MM.1S (cell line): ENCODE results near the gene LRMDA.

Experiments
- DNase-seq: peaks from one replicate; pipeline ENCODE4 v3.0.0-alpha.2; 2015
- H2AFZ ChIP-seq: fragments of 300-600 bp; sonication (generic); 2 replicates; pipeline ENCODE4 v1.6.0; 2016; ENCODE audit warnings: antibody characterized with exemption, low read length
- H3F3A ChIP-seq: fragments of 300-600 bp; sonication (generic); 2 replicates; pipeline ENCODE4 v1.6.1; 2016; ENCODE audit warnings: mild to moderate bottlenecking, antibody characterized with exemption, low read length, moderate library complexity, mixed read lengths; ENCODE audit not compliant: insufficient read depth
- H3K27ac ChIP-seq: fragments of 300-600 bp; sonication (generic); 2 replicates; pipeline ENCODE4 v1.5.1; 2016; ENCODE audit warnings: mild to moderate bottlenecking, low read length
- H3K27me3 ChIP-seq: fragments of 300-600 bp; sonication (generic); replicated peaks from 2 replicates; pipeline ENCODE4 v1.6.0; 2016; ENCODE audit warnings: low read length; ENCODE audit not compliant: insufficient read depth
- H3K36me3 ChIP-seq: fragments of 300-600 bp; sonication (generic); replicated peaks from 2 replicates; pipeline ENCODE4 v1.6.1; 2016; ENCODE audit warnings: mild to moderate bottlenecking, low read length, mixed read lengths; ENCODE audit not compliant: insufficient read depth
- H3K4me1 ChIP-seq: fragments of 300-600 bp; sonication (generic); 2 replicates; pipeline ENCODE4 v1.6.1; 2016; ENCODE audit warnings: low read length, mixed read lengths
- H3K4me2 ChIP-seq: fragments of 300-600 bp; sonication (generic); 2 replicates; pipeline ENCODE4 v1.6.0; 2016; ENCODE audit warnings: low read depth, low read length
- H3K4me3 ChIP-seq: fragments of 300-600 bp; sonication (generic); 2 replicates; pipeline ENCODE4 v1.5.1; 2016; ENCODE audit warnings: low read length, mixed read lengths
- H3K79me2 ChIP-seq: fragments of 300-600 bp; sonication (generic); 2 replicates; pipeline ENCODE4 v1.6.1; 2016; ENCODE audit warnings: mixed run types, low read length, mixed read lengths
- H3K9ac ChIP-seq: fragments of 300-600 bp; sonication (generic); 2 replicates; pipeline ENCODE4 v1.6.1; 2016; ENCODE audit warnings: low read length, mixed read lengths
- H3K9me2 ChIP-seq: fragments of 300-600 bp; sonication (generic); replicated peaks from 2 replicates; pipeline ENCODE4 v1.6.1; 2016; ENCODE audit warnings: mild to moderate bottlenecking, low read length, mixed read lengths; ENCODE audit not compliant: insufficient read depth
- H3K9me3 ChIP-seq: fragments of 300-600 bp; sonication (generic); replicated peaks from 2 replicates; pipeline ENCODE4 v1.6.1; 2016; ENCODE audit warnings: mild to moderate bottlenecking, low read length, mixed read lengths; ENCODE audit not compliant: insufficient read depth
- H4K20me1 ChIP-seq: fragments of 300-600 bp; sonication (generic); 2 replicates; pipeline ENCODE4 v1.6.1; 2016; ENCODE audit warnings: mild to moderate bottlenecking, low read length, moderate library complexity, mixed read lengths; ENCODE audit not compliant: insufficient read depth
- EZH2 ChIP-seq: fragments of 300-600 bp; sonication (generic); optimal IDR thresholded peaks from 2 replicates; pipeline ENCODE3; 2017; ENCODE audit warnings: low read depth, mild to moderate bottlenecking, antibody characterized with exemption, low read length, mixed read lengths
- EZH2phosphoT487 ChIP-seq: fragments of 300-600 bp; sonication (generic); IDR thresholded peaks from 2 replicates; pipeline ENCODE4 v1.6.1; 2018; ENCODE audit warnings: antibody characterized with exemption, low read length
- TF ChIP-seq, protein P1 (sequence below): fragments of 300-600 bp; sonication (generic); IDR thresholded peaks from 2 replicates; pipeline ENCODE4 v1.5.1; 2016; ENCODE audit warnings: antibody characterized with exemption, low read length, mixed read lengths

Gene LRMDA

DNA sequence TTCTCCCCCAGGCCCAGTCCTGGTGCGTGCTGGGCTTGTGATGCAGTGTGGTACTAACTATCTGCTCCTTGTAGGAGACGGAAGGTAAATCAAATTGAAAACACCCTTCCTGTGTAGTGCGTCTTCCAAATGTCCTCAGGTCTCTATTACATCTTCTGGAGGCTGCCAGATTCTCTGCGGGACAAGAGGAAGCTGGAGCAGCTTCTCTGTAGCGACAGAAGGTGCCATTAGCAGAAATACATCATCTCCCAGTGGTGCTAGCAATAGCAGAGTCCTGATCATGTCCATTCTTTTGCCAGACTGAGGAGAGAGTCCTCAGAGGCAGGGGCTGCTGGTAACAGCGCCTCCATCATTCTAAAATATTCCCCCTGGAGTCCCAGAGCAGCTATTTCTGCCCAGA is 675.2 kb downstream of the LRMDA start:
- no peak overlapping the region for H2AFZ ChIP-seq
- H3K9ac ChIP-seq: no peak overlapping the region
- H3K36me3 ChIP-seq: no peaks in the 10 kb centered on the region
- H3K4me1 ChIP-seq: no peaks in the 10 kb centered on the region
- TF ChIP-seq EZH2phosphoT487 (no peak), EZH2 (no peak)
- TF ChIP-seq, protein P1, sequence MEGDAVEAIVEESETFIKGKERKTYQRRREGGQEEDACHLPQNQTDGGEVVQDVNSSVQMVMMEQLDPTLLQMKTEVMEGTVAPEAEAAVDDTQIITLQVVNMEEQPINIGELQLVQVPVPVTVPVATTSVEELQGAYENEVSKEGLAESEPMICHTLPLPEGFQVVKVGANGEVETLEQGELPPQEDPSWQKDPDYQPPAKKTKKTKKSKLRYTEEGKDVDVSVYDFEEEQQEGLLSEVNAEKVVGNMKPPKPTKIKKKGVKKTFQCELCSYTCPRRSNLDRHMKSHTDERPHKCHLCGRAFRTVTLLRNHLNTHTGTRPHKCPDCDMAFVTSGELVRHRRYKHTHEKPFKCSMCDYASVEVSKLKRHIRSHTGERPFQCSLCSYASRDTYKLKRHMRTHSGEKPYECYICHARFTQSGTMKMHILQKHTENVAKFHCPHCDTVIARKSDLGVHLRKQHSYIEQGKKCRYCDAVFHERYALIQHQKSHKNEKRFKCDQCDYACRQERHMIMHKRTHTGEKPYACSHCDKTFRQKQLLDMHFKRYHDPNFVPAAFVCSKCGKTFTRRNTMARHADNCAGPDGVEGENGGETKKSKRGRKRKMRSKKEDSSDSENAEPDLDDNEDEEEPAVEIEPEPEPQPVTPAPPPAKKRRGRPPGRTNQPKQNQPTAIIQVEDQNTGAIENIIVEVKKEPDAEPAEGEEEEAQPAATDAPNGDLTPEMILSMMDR: no peak
- no peak overlapping the region for H3K27ac ChIP-seq
- H3K4me2 ChIP-seq: no peak overlapping the region
- no peaks in the 10 kb centered on the region for H3K27me3 ChIP-seq
- no peaks in the 10 kb centered on the region for H3K9me3 ChIP-seq
- H3K9me2 ChIP-seq: no peaks in the 10 kb centered on the region
- H4K20me1 ChIP-seq: no peaks in the 10 kb centered on the region
- no peaks in the 10 kb centered on the region for H3K79me2 ChIP-seq
- no peaks in the 10 kb centered on the region for H3F3A ChIP-seq
- DNase-seq: no peak
- H3K4me3 ChIP-seq: no peak overlapping the region

DNA sequence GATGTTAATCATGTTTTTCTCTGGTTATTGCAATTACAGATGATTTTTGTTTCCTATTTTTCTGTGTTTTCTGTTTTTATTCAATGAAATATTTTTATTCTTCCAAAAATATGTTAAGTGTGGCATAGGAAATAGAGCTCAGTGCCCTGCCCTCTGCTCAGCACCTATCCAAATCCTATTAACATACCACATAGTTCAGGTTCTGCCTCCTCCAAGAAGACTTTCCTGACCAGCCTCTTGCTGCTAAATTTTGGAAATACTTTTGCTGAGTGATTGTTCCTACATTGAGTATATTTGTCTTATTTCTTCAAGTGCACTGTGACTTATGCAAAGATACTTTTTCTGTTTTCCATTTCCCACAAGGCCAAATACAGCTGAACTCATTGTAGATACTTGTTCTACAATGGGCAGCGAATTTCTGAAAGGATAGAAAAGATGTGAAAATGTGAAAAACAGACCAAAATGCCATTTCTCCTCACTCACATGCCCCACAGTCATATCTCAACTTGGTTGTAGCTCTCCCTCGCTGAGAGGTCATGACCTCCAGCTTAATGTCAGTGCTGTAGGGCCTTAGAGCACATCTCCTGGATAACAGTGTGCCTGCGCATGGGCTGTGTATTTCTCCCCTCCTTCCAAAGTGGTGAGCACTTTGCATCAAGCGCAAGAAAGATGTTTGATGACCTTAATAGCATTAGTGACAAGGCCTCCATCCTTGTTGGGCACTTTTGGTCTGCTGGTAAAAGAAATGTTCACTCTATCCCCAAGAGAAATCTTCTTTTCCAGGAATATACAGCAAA is 677.3 kb downstream of the LRMDA start:
- no peak for TF ChIP-seq EZH2phosphoT487
- TF ChIP-seq EZH2: no peak
- TF ChIP-seq, protein P1: no peak
- H3K4me3 ChIP-seq: no peak overlapping the region
- H3K4me1 ChIP-seq: no peaks in the 10 kb centered on the region
- no peaks in the 10 kb centered on the region for H4K20me1 ChIP-seq
- no peak overlapping the region for H3K27ac ChIP-seq
- H3K4me2 ChIP-seq: no peak overlapping the region
- no peaks in the 10 kb centered on the region for H3K79me2 ChIP-seq
- H3F3A ChIP-seq: no peaks in the 10 kb centered on the region
- H3K36me3 ChIP-seq: no peaks in the 10 kb centered on the region
- H3K27me3 ChIP-seq: no peaks in the 10 kb centered on the region
- no peak for DNase-seq
- H3K9ac ChIP-seq: no peak overlapping the region
- H3K9me3 ChIP-seq: no peaks in the 10 kb centered on the region
- H3K9me2 ChIP-seq: no peaks in the 10 kb centered on the region
- no peak overlapping the region for H2AFZ ChIP-seq

DNA sequence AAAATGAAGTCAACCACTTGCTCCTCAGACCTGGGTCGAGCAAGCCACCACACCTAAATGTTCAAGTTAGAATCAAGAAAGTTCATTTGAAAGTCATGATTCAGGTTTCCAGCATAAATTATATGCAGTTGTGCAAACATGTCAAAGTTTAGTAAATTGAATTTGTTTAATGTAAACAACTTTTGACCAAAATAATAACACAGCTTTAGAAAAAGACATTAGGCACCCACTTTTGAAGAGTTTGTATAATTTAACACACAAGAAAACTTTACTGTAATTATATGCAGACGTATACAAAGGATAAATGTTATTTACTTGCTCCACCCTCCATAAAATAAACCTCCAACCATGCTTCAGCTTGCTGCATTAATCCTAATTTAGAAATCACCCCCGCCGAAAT is 680.0 kb downstream of the LRMDA start:
- Histone ChIP-seq H3K27me3 (no peaks in the 10 kb centered on the region), H2AFZ (no peak overlapping the region), H3K9me2 (no peaks in the 10 kb centered on the region), H3K9me3 (no peaks in the 10 kb centered on the region), H3K4me3 (no peak overlapping the region), H3K27ac (no peak overlapping the region), H3K4me2 (no peak overlapping the region), H3K36me3 (no peaks in the 10 kb centered on the region), H4K20me1 (no peaks in the 10 kb centered on the region), H3K79me2 (no peaks in the 10 kb centered on the region), H3K4me1 (no peaks in the 10 kb centered on the region), H3K9ac (no peak overlapping the region), H3F3A (no peaks in the 10 kb centered on the region)
- no peak for DNase-seq
- TF ChIP-seq, protein P1: no peak
- no peak for TF ChIP-seq EZH2
